ENCODE data around the gene MAP3K7CL.

MAP3K7CL gene

GRCh38 chr21:29130270-29130969 lies at the start of gene MAP3K7CL:
Gene MAP3K7CL, plus strand, starts transcription at chr21:29130644. Its CDS starts 2,701 bp downstream, at chr21:29133345.
- no peak for DNase-seq

GRCh38 chr21:29082046-29082815 lies 48.2 kb upstream of the MAP3K7CL start:
- no peak for DNase-seq

GRCh38 chr21:29083306-29083705 lies 47.1 kb upstream of the MAP3K7CL start:
- DNase-seq = no peak

- no peak for DNase-seq
These were observed 46.1 kb upstream of the MAP3K7CL start for GRCh38 chr21:29084372-29084771.

GRCh38 chr21:29085106-29085752 lies 45.2 kb upstream of the MAP3K7CL start:
- no peak for DNase-seq

GRCh38 chr21:29091033-29091432 lies 39.4 kb upstream of the MAP3K7CL start:
- no peak for DNase-seq

GRCh38 chr21:29092102-29092959 lies 38.1 kb upstream of the MAP3K7CL start:
- no peak for DNase-seq

- DNase-seq = no peak
These were observed 34.0 kb upstream of the MAP3K7CL start for GRCh38 chr21:29096218-29097015.

- DNase-seq = peak; percentile 18
These were observed 32.3 kb upstream of the MAP3K7CL start for GRCh38 chr21:29098156-29098555.

- DNase-seq = no peak
These were observed 27.6 kb upstream of the MAP3K7CL start for GRCh38 chr21:29102791-29103257.

GRCh38 chr21:29104239-29104708 lies 26.2 kb upstream of the MAP3K7CL start:
- DNase-seq = no peak

GRCh38 chr21:29105218-29105617 lies 25.2 kb upstream of the MAP3K7CL start:
- DNase-seq = no peak

- no peak for DNase-seq
These were observed 15.5 kb upstream of the MAP3K7CL start for GRCh38 chr21:29114765-29115500.

GRCh38 chr21:29115899-29116298 lies 14.5 kb upstream of the MAP3K7CL start:
- DNase-seq = no peak

GRCh38 chr21:29117372-29117955 lies 13.0 kb upstream of the MAP3K7CL start:
- no peak for DNase-seq

GRCh38 chr21:29121759-29122158 lies 8.7 kb upstream of the MAP3K7CL start:
- no peak for DNase-seq

- DNase-seq = no peak
These were observed 5.8 kb upstream of the MAP3K7CL start for GRCh38 chr21:29124645-29125044.

GRCh38 chr21:29125191-29125590 lies 5.3 kb upstream of the MAP3K7CL start:
- no peak for DNase-seq

GRCh38 chr21:29125979-29126378 lies 4.5 kb upstream of the MAP3K7CL start:
- DNase-seq = no peak

- DNase-seq = no peak
These were observed 2.8 kb downstream of the MAP3K7CL start for GRCh38 chr21:29133241-29133640.

- DNase-seq = no peak
These were observed 3.4 kb downstream of the MAP3K7CL start for GRCh38 chr21:29133796-29134195.

All from hematopoietic multipotent progenitor cell treated with erythropoietin and hydrocortisone succinate and interleukin-3 and kit ligand, for 4 days (in vitro differentiated cells).